Motor neuron (in vitro differentiated cells): ENCODE data around the gene NOC4L. TPM values are rescaled to one million over a fixed set of nuclear protein-coding genes. Genes with fewer than 3 reads are reported as not detected.
A peak's percentile ranks its signal among the peaks of the same experiment; 100 is the strongest.
"Not testable (repeated sequence)": the region's sequence is repeated elsewhere in the genome, so short reads cannot be mapped to it uniquely, and the experiment has no call there.

ENCODE experiments used
- ATAC-seq, 8 experiments: fragments of 200-7000 bp; cut with Tn5 transposase; replicated peaks in 6 of 8; 2 replicates each; pipeline ENCODE4 v1.8.0; 2021; ENCODE audit warnings: mild to moderate bottlenecking in 8 of 8, moderate library complexity in 8 of 8
- H3K27ac ChIP-seq, 2 donors: fragments of 250-450 bp; sonication (Bioruptor Pico); 2 replicates each; pipeline ENCODE4 v1.9.0; 2021; ENCODE audit warnings: antibody characterized with exemption in 2 of 2, mild to moderate bottlenecking in 2 of 2, moderate library complexity in 1 of 2
- H3K4me1 ChIP-seq, 2 donors: fragments of 250-450 bp; sonication (Bioruptor Pico); replicated peaks in 1 of 2; 2 replicates each; pipeline ENCODE4 v1.6.1; 2021; ENCODE audit warnings: antibody characterized with exemption in 2 of 2, mild to moderate bottlenecking in 2 of 2, moderate library complexity in 1 of 2
- H3K4me3 ChIP-seq, 5 donors: fragments of 250-450 bp; sonication (Bioruptor Pico); 2 replicates each; pipeline ENCODE4 v1.9.0; 2021; ENCODE audit warnings: antibody characterized with exemption in 5 of 5, mild to moderate bottlenecking in 5 of 5, moderate library complexity in 4 of 5
- WGBS, 10 experiments: fragments of 450-650 bp; shearing (Covaris generic); methylation state at CpG; one replicate each; pipeline ENCODE4 v1.0.0; 2022; 5-methylcytosine and 5-hydroxymethylcytosine counted together
- in situ Hi-C, 9 experiments: fragments of 400-800 bp; cut with MboI; loops; one replicate each; pipeline ENCODE4 v1.15.0; 2021; ENCODE audit warnings: low sequenced_read_pairs in 9 of 9, low pct_unique_long_range_greater_than_20kb in 2 of 9; ENCODE audit not compliant: unreplicated experiment in 9 of 9
- total RNA-seq, 8 experiments: library from RNA; unstranded; fragments of 300-600 nt; gene quantifications; 2 replicates each; pipeline versions ENCODE4 v1.2.3 to v1.2.4, GENCODE V29; 2022

NOC4L gene
- total RNA-seq, 8 experiments from 2014 or later: 7.7 to 29.0 (median 16.1) TPM

DNA sequence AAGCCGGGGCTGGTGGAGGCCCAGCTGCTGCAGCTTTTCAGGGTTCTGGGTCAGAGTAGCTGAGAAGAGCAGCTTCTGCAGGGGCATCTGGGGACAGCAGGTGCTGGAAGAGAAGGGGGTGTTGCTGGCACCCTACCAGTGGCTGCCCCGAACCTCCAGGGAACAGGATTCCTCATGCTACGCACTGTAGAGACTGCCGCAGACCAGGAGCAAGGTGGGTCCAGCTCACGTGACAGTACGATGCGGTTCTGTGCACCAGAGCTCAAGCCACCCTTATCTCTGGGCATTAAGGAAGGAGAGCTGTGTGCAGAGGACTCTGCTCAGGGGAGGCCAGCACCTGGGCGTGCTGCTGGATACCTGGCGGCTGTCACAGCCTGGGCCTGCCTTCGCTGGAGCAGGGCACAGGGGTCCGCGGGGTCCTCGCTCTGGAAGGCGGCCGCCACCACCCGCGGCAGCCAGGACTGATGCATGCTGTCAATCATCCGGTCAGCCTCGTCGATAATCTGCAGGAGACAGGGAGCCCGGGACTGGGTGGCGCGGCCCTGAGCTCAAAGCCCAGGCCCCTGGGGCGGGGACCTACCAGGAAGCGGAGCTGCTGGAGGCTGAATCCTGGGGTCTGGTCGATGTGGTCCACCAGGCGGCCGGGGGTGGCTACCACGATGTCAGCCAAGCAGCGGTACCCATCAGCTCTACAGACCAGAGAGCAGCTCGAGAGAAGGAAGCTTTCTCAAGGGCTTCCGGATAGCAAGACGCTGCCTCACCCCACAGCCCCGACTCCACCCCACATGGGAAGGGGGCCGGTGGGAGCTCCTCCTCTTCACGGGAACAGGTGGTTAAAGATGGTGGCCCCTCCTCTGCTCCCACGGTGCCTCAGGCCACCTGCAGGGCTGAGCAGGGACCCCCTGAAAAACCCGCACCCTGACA, 3.1 kb upstream of the NOC4L start:
- WGBS, 10 experiments: 88 to 100% (median 100%) methylated on average over 1 to 5 of the region's 38 CpGs; no CpG with 5 or more reads in 4 of the 10 experiments
- no peak for ATAC-seq
- Histone ChIP-seq H3K4me1 (peaks cover 11% of the 10 kb centered on the region in 2 donors), H3K27ac (no peak overlapping the region), H3K4me3 (no peak overlapping the region)
- in situ Hi-C loops: no loop called here

DNA sequence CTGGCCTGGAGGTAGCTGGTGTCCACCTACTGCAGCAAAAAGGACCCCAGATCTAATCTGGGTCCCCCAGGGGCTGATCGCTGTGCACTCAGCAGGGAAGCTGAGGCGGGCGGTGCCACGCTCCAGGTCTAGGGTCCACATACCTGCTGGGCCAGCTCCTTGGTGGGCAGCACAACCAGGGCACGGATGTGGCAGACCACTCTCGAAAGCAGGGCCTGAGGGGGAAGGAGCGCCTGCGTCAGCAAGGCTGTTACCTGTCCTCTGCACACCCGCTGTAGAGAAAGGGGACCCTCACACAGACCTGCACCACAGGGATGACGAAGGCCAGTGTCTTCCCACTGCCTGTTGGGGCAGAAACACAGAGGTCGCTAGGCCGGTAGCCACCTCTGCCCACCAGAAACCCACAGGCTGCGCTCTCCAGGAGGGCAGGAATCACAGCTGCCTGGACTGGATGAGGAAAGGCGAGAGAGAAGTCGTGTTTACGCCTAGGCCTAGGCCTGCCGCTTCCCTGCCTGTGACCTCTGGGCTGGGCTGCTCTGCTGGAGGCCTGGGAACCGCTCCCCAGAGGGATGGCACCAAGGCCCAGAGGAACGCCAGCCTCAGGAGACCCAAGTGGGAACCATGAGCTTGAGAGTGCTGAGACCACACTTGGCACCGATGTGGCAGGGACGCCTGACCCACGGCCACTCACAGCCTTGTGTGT, 2.1 kb upstream of the NOC4L start:
- Histone ChIP-seq H3K4me3 (peak overlapping the region in 1 of 5 donors; percentile 99), H3K4me1 (peaks cover 11% of the 10 kb centered on the region in 2 donors), H3K27ac (no peak overlapping the region)
- in situ Hi-C loops: no loop called here
- WGBS, 10 experiments: 84 to 100% (median 100%) methylated on average over 2 to 7 of the region's 22 CpGs; no CpG with 5 or more reads in 3 of the 10 experiments
- no peak for ATAC-seq

DNA sequence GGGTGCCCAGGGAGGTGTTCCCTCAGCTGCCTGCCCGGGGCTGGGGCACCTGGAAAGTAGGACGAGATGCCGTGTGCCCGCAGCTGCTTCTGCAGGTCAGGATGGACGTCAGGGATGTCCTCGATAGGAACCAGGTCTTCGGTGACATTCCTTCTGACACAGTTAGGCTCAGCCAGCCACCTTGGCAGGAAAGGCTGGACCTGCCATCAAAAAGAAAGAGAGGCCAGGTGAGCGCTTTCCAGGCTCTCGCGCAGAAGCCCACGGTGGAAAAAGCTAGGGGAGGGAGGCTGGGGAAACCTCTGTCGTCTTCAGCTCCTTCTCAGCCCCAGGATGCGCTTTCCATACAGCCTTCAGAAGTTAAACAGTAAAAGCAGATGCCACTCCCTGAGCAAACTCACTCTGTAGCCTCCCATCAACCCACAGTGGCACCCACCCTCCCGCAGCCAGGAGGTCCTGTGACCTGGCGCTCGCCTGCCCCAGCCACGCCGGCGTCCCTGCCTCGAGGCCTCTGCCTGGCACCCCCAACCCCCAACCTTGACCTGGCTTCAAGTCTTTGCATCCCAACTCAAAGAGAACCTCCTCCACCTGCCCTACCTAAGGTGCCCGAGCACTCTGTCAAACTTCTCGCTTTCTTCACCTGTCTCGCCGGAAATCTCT, 1.4 kb upstream of the NOC4L start:
- whole genome bisulfite sequencing, 10 experiments: 58 to 100% (median 70%) methylated on average over 1 to 11 of the region's 24 CpGs; no CpG with 5 or more reads in 4 of the 10 experiments
- no peak for ATAC-seq
- no peak overlapping the region for H3K27ac ChIP-seq
- peak overlapping the region; percentile 71 to 99 (median 96) for H3K4me3 ChIP-seq
- in situ Hi-C loops: no loop called here
- peaks cover 11% of the 10 kb centered on the region in 2 donors for H3K4me1 ChIP-seq

DNA sequence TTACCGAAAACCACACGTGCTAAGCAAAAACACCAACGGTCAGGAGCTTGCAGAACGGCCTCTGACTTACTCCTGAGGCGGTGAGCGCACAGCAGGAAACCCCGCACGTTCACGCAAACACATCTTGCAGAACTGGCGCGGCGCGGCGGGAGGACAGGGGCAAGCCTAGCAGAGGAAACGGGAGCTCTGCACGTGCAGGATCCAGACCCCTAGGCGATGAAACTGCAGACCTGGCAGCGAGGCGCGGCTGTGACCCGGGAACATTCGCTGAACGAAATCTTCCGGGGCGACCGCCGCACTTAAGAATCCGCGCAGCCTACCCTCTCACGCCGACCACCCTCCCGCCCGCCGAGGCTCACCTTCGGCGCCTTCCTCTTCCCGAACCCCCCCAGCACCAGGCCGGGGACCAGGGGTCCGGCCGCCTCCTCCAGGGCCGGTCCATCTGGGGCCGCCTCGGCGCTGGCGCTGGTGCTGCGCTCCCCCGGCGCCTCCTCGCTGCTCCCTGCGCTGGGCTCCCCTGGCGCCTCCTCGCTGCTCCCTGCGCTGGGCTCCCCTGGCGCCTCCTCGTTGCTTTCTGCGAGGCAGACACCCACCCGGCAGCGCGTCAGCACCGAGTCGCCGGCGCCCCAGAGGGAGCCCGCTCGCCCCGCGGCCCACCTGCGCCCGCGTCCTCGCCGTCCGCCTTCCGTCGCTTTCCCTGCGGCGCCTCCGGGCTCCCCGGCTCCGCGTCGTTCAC, 753 bp upstream of the NOC4L start:
- H3K27ac ChIP-seq: peak overlapping the region; percentile 63 to 93
- 0 to 20% (median 1%) methylated on average over 4 to 15 of the region's 82 CpGs; no CpG with 5 or more reads in 5 of the 10 experiments for WGBS, 10 experiments
- in situ Hi-C loops: no loop called here
- ATAC-seq: peak; percentile 49 to 61 (median 52)
- peak overlapping the region; percentile 71 to 99 (median 96) for H3K4me3 ChIP-seq
- peaks cover 11% of the 10 kb centered on the region in 2 donors for H3K4me1 ChIP-seq

DNA sequence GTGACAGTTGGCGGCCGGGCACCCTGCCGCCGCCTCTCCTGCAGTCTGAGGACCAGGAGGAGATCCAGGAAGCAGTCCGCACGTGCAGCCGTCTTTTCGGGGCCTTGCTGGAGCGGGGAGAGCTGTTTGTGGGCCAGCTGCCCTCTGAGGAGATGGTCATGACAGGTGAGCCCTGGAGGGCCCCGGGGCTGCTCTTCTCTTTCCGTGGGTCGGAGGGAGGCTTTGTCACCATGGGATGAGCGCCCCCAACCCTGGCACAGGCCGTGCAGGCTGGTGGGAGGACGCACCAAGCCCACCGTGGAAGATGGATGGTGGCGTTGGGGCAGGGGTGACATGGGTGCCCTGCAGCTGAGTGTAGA, 532 bp downstream of the NOC4L start:
- peak in 6 of 8 experiments; percentile 2 to 10 (median 6) for ATAC-seq
- peak overlapping the region; percentile 71 to 99 (median 96) for H3K4me3 ChIP-seq
- WGBS, 10 experiments: 0% methylated on average over 2 to 6 of the region's 17 CpGs; no CpG with 5 or more reads in 7 of the 10 experiments
- H3K4me1 ChIP-seq: peaks cover 11% of the 10 kb centered on the region in 2 donors
- in situ Hi-C loops: no loop called here
- peak overlapping the region; percentile 82 to 93 for H3K27ac ChIP-seq

DNA sequence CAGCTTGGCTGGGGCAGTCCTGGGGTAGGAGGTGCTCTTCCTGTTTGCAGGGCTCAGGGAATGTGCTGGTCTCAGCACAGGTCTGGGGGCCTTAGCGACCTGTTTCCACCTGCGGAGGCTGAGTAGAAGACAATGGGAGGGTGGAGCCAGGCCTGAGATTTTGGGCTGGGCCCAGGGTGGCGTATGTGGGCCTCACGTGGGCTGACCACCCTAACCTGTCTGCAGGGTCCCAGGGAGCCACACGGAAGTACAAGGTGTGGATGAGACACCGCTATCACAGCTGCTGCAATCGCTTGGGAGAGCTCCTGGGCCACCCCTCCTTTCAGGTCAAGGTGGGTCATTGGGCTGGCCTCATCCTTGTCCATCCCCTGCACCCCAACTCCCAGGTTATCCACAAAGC, 1.1 kb downstream of the NOC4L start:
- in situ Hi-C loops: no loop called here
- no peak for ATAC-seq
- Histone ChIP-seq H3K4me3 (peak overlapping the region; percentile 71 to 99 (median 96)), H3K27ac (no peak overlapping the region), H3K4me1 (peaks cover 11% of the 10 kb centered on the region in 2 donors)
- WGBS, 10 experiments: 40 to 100% (median 78%) methylated on average over 1 to 6 of the region's 7 CpGs; no CpG with 5 or more reads in 5 of the 10 experiments

DNA sequence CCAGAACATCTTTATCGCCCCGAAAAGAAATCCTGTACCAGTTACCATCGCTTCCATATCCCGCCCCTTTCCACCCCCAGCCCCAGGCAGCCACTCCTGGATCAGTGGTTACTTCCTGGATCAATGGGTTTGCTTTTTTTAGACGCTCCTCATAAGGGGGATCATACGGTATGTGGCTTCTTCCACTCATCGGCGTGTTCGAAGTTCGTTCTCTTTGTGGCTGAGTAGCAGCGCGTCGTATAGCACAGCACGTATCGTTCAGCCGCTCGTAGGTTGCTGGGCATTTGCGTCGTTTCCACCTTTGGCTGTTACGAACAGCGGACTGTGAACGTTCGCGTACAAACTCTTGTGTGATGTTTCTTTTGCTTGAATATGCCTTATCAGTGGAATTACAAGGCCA, 1.8 kb downstream of the NOC4L start:
- in situ Hi-C loops: no loop called here

DNA sequence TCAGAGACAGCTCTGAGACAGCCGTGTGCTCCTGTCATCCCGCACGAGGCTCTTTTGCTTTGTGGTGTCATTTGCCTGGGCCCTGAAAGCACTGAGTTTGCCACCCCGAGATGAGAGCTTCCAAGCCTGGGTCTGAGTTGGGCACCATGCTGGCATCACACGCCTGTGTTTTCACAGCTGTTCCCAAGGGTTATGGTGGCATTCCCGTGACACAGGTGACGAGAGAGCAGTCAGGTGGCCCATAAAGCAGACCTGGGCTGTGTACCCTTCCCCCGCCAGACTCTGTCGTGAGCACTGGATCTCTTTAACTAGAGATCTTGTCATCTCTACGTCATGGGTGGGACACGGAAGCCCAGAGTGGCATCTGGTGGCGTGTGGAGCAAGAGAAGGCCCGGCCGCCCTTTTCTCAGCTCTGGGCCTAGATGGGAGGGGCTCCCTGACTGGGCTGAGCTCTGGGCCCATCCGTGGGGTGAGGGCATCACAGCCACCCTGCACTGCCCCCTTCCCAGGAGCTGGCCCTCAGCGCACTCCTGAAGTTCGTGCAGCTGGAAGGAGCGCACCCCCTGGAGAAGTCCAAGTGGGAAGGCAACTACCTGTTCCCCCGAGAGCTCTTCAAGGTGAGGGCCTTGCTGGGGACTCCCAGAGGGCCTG, 2.6 kb downstream of the NOC4L start:
- ATAC-seq: no peak
- Histone ChIP-seq H3K4me1 (peaks cover 11% of the 10 kb centered on the region in 2 donors), H3K4me3 (no peak overlapping the region), H3K27ac (no peak overlapping the region)
- 67 to 97% (median 83%) methylated on average over 1 to 12 of the region's 19 CpGs; no CpG with 5 or more reads in 3 of the 10 experiments for WGBS, 10 experiments
- in situ Hi-C loops: no loop called here

More for the DNA sequence above, 1.8 kb downstream of the NOC4L start:
- peaks cover 11% of the 10 kb centered on the region in 2 donors for H3K4me1 ChIP-seq
- no peak for ATAC-seq
- 85 to 100% (median 98%) methylated on average over 1 to 16 of the region's 24 CpGs; no CpG with 5 or more reads in 1 of the 10 experiments for WGBS, 10 experiments
- H3K4me3 ChIP-seq: peak overlapping the region in 1 of 5 donors; percentile 99
- H3K27ac ChIP-seq: no peak overlapping the region

DNA sequence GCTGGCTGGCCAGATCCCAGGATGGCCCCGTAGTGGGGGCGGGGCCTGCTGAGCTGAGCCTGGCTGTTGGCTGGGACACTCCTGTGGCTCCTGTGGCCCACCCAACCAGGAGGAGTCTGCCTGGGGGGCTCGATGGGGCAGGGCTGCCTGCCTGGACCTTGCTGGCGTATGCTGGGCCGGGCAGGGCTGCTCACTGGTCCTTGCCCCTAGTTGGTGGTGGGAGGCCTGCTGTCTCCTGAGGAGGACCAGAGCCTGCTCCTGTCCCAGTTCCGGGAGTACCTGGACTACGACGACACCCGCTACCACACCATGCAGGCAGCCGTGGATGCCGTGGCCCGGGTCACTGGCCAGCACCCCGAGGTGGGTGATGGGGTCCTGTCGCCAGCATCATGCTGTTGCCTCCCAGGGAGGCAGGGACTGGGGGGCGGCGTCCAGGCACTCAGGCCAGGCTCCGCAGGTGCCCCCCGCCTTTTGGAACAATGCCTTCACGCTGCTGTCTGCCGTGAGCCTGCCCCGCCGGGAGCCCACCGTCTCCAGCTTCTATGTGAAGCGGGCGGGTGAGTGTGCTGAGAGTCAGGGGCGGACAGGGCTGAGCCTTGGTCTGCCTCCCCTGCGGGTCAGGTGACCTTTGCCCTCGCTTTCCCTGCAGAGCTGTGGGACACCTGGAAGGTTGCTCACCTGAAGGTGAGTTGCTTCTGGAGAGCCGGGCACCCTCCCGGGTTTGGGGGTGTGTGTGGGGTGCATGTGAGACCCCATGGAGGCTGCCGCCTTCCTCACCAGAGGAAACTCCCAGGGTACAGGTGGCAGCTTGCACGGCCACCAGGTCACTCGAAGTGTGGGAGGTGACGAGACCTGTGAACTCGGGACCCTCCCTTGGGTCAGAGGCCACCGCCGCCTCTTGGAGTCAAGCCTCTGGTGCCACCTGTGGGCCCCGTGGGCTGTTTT, 3.4 kb downstream of the NOC4L start:
- no peak for ATAC-seq
- in situ Hi-C loops: no loop called here
- peaks cover 9 to 10% of the 10 kb centered on the region in 2 donors for H3K4me1 ChIP-seq
- no peak overlapping the region for H3K4me3 ChIP-seq
- H3K27ac ChIP-seq: no peak overlapping the region
- WGBS, 10 experiments: 93 to 100% (median 100%) methylated on average over 1 to 8 of the region's 38 CpGs; no CpG with 5 or more reads in 4 of the 10 experiments

DNA sequence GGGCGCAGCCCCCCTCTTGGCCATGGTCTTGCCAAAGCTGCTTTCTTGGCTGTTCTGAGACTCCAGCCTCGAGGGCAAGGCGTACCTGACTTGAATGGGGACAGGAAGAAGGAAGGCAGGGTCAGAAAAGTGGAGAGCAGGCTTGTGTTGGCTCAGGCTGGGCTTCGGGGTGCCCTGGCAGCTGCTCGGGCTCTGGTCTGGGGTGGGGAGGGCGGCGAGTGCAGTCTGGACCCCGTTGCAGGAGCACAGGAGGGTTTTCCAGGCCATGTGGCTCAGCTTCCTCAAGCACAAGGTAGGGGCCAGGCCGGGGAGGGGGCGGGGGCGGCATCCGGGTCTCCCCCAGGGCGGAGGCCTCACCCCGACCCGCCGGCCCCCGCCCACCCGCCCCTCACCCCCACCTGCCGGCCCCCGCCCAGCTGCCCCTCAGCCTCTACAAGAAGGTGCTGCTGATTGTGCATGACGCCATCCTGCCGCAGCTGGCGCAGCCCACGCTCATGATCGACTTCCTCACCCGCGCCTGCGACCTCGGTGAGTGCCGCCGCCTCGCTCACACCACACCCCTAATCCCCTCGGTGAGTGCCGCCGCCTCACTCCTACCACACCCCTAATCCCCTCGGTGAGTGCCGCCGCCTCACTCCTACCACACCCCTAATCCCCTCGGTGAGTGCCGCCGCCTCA, 4.2 kb downstream of the NOC4L start:
- WGBS, 10 experiments: 83 to 95% methylated on average over 2 to 3 of the region's 41 CpGs; no CpG with 5 or more reads in 8 of the 10 experiments

DNA sequence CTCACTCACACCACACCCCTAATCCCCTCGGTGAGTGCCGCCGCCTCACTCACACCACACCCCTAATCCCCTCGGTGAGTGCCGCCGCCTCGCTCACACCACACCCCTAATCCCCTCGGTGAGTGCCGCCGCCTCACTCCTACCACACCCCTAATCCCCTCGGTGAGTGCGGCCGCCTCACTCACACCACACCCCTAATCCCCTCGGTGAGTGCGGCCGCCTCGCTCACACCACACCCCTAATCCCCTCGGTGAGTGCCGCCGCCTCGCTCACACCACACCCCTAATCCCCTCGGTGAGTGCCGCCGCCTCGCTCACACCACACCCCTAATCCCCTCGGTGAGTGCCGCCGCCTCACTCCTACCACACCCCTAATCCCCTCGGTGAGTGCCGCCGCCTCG, 5.3 kb downstream of the NOC4L start:
- no CpG with 5 or more reads among the region's 32 CpGs for WGBS, 10 experiments
- H3K4me1 ChIP-seq, H3K27ac ChIP-seq, ATAC-seq, in situ Hi-C loops, H3K4me3 ChIP-seq: not testable (repeated sequence)

More for the DNA sequence above, 4.2 kb downstream of the NOC4L start:
- ATAC-seq: no peak
- Histone ChIP-seq H3K4me3 (no peak overlapping the region), H3K4me1 (peaks cover 5% of the 10 kb centered on the region in 2 donors), H3K27ac (no peak overlapping the region)
- in situ Hi-C loops: no loop called here
